Fibroblast of the conjunctiva (primary cell): Measurements from ENCODE around the gene APMAP.
"Not testable (repeated sequence)": the region's sequence is repeated elsewhere in the genome, so short reads cannot be mapped to it uniquely, and the experiment has no call there.

Experiments
- DNase-seq: peaks from one replicate; pipeline ENCODE4 v3.0.0-alpha.2; 2010; ENCODE audit warnings: low read depth

The APMAP gene

DNA sequence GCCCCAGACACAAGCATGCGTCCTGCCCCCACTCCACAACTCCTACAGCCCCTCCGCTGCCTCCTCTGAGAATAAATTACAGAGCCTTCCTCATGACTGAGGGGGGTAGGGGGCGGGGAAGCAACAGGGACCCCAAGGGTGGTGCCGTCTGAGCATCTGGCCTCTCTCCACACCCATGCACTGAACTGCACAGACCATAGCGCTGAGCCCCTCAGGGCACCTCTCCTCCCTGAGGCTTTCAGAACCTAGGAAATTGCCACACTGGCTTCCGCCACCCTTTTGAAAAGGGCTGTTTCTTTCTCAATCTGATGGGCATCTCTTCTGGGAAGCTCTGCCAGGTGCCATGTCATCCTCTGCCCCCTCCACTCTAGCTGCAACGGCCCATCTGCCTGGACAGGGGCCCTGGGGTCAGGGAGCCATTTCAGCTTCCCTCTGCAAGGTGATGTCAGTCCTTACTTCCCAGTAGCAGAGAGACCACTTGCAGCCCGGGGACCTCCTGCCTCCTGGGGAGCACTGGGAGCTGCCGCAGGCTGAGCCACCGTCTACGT is 40.9 kb downstream of the APMAP start:
- no peak for DNase-seq

DNA sequence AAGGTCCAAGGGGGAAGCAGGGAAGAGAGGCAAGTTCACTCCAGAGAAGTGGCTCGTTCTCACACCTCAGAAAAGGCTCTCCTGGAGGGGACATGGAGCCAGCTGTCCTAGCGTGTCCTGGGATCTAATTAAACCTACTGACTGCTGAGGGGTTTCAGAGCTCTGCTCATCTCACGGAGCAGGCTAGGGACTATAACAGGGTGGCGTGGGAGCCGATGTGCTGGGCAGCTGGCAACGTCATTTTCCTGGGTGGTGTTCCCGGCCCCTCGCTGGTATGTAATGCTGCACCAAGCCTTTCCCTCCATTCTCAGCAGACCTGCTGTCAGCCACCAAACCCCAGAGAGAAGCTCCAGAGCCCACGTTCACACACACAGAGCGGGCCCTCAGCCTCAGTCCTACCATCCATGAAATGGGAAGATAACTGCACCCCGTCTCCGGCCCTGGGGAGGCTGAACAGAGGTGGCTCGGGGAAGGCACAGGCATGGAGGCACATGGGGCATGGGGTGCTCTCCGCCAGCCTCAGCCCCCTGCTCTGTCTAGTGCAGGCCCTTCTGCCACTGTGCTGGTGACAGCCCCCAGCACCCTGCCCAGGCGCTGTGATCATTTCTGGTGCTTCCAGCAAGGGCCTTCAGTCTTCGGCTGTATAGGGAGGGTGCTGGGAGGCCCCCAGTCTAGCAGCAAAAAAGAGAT is 41.6 kb downstream of the APMAP start:
- DNase-seq: no peak

DNA sequence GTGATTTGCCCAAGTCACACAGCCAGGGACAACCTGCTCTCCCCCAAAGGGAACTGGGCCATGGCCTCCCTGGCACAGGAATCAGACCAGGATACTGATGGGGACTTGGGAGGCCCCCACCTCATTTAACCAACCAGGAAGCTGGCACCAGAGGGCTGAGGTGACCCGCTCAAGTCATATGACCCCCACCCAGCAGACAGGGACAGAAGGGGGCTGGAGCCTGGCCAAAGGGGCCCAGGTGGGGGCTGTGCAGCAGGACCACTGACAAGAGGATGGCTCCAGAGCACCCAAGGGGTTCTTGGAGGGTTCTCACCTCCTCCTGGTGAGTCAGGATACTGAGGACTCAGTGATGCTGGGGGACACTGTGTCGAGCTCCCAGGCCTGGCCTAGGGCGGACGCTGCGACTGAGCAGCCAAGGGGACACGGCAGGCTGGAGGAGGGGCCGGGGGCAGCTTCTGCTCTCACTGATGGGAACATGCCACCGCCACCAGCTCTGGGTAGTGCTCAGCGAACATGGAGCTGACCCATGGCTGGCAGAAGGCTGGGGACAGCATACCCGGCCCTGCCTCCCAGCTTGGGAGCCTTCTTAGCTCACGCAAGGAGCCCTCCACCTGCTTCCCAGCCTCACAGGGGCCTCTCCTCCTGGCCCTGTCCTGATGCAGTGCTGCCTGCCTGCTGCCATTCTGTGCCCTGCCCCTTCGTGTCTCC is 42.3 kb downstream of the APMAP start:
- no peak for DNase-seq

DNA sequence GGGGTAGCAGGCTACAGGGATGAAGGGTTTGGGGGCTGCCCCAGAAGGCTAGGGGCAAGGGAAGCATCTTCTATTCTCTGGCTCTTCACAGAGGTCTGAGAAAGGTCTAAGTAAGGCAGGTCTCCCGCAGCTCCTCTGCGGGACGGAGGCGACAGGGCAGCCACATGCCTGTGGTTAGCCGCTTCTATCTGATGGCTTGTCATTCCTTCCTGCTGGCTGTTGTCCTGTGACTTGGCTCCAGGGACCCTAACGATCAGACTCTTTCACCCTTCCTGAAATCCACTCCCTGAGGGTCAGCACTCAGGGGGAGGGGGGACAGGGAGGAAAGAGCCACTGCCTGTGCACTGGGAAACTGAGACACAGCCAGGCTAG is 42.8 kb downstream of the APMAP start:
- DNase-seq: no peak

DNA sequence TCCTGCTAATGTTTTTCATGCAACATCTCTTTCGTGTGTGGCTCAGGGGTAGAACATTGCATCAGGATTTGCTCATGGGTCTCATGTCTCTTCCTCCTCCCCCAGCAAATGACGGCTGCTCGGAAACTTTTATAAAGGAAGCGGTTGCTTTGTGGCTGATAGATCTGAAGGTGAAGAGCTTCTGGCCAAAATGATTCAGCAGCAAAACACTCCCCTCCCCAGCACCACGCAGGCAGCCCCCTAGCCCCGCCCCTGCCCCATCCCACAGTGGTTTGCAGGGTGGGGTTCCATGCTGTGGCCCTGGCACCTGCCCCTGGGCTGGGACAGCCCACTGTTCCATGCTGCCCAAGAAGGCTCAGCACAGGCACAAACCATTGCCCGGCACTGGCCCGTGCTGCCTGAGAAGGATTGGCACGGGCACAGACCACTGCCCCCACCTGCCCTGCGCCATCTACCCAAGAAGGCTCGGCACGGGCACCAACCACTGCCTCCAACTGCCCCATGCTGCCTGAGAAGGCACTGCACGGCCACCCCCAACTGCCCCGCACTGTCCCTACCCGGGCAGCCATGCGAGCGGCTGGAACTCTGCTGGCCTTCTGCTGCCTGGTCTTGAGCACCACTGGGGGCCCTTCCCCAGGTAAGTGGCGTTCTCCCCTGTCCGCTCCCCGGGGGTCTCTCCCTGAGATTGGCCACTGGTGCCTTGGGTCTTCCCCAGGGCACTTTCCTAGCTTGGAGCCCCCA is 43.4 kb downstream of the APMAP start, which contains the start of gene CST7:
TSS of gene CST7 (plus strand) at position 331 of the 741 bp plus-strand sequence. CDS start at position 568, 237 bp downstream.
- DNase-seq: no peak

DNA sequence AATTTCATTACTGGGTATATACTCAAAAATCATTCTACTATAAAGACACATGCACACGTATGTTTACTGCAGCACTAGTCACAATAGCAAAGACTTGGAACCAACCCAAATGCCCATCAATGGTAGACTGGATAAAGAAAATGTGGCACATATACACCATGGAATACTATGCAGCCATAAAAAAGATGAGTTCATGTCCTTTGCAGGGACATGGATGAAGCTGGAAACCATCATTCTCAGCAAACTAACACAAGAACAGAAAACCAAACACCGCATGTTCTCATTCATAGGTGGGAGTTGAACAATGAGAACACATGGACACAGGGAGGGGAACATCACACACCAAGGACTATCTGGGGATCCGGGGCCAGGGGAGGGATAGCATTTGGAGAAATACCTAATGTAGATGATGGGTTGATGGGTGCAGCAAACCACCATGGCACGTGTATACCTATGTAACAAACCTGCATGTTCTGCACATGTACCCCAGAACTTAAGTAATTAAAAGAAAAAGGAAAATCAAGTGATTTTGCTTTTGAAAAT is 44.1 kb downstream of the APMAP start:
- not testable (repeated sequence) for DNase-seq

DNA sequence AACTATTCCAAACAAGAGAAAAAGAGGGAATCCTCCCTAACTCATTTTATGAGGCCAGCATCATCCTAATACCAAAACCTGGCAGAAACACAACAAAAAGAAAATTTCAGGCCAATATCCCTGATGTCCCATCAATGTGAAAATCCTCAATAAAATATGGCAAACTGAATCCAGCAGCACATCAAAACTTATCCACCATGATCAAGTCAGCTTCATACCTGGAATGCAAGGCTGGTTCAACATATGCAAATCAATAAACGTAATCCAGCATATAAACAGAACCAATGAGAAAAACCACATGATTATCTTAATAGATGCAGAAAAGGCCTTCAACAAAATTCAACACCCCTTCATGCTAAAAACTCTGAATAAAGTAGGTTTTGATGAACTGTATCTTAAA is 46.2 kb downstream of the APMAP start:
- not testable (repeated sequence) for DNase-seq

DNA sequence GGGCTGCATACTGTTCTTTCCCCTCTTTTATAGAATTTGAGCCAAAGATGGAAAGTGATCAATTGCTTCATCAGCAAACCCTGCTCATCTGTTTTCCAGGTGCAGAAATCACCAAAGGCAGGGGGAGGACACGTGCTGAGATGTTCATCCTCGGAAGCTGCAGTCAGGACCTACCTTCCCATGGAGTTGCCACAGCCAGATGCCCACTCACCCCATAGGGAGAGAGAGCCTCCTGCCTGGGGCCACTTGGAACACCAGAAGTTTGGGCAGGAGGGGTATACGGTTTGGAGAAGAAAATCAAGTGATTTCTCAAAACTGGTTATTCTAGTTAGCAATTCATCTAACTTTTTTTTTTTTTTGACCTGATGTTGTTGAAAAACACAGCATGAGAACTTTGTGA is 48.8 kb downstream of the APMAP start:
- no peak for DNase-seq

DNA sequence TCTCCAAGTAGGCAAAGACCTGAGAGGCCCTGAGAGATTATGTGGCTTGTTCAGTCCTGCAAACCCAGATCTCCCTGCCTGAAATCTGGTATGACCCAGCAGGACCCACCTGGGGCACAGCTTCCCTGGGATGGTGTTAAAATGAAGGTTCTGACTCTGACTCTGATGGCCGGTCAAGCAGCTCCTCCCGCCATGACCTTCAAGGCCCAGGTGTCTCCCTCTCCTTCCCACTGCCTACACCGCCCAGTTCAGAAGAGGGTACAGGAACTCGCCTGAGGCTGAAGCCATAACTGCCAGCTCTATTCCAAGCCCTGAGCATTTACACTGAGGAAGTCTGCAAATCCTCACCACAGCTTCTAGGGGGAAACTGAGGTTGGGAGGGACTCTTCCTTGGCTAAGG is 49.4 kb downstream of the APMAP start:
- DNase-seq: no peak

DNA sequence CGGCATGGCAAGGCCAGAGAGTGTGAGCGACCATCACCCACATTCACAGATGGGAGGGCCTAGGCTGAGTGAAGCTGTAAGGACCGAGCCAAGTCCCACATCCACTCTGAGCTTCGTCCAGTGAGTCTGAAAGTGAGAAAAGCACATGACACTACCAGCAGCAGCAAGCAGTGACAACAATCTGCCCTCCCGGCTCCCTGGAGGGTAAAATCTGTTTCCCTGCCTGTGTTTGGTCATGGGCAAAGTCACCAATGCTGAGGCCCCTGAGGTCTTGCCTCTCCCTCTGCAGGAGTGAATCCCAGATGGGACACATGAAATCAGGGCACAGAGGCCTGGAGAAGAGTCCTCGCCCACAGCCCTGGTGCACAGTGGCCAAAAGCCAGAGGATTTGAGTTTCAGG is 49.9 kb downstream of the APMAP start:
- DNase-seq: no peak

DNA sequence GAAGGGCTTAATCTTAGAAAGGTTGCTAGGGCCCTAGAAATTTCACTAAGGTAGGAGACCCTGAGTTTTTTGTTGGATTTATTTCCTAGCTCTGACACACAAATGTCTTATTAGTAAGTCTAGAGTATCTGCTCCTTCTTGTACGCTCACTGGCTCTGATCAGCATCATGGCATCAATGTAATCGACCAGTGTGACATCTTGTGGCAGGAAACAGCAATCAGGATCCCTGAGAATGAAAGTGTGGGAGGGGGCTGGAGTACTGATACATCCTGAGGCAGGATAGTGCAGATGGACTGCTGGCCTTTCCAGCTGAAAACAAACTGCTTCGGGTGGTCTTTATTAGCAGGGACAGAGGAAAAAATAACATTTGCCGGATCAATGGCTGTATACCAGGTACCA is 53.5 kb downstream of the APMAP start:
- DNase-seq: no peak

DNA sequence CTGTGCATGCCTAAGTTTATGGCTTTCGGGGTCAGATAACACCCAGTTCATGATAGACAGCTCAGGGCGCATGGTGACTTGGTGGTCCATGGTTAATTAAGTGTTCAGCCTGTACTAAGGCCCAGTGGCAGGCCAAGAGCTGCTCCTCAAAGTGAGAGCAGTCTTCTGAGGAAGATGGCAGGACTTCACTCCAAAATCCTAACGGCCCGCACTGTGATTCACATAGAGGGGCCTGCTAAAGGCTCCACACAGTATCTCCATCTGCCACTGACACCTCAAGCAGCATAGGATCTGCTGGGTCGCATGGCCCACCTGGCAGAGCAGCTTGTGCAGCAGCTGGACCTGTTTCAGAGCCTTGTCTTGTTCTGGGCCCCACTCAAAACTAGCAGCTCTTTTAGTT is 54.1 kb downstream of the APMAP start:
- DNase-seq: no peak

DNA sequence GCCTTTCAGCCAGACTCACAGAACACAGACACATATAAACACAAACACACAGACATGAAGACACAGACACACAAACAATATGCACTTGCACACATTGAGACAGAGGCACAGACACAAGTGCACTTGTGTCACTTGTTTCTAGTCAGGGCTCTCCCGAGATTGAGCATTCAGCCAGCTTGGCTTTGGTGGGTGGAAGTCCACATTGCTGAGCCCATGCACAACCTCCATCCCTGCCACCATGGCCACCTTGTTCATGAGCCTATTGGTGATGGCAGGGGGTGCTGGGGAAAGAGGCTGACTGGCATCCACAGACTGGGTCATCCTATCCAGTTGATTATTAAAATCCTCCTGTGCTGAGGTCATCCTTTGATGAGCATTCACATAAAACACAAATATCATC is 55.0 kb downstream of the APMAP start:
- no peak for DNase-seq

DNA sequence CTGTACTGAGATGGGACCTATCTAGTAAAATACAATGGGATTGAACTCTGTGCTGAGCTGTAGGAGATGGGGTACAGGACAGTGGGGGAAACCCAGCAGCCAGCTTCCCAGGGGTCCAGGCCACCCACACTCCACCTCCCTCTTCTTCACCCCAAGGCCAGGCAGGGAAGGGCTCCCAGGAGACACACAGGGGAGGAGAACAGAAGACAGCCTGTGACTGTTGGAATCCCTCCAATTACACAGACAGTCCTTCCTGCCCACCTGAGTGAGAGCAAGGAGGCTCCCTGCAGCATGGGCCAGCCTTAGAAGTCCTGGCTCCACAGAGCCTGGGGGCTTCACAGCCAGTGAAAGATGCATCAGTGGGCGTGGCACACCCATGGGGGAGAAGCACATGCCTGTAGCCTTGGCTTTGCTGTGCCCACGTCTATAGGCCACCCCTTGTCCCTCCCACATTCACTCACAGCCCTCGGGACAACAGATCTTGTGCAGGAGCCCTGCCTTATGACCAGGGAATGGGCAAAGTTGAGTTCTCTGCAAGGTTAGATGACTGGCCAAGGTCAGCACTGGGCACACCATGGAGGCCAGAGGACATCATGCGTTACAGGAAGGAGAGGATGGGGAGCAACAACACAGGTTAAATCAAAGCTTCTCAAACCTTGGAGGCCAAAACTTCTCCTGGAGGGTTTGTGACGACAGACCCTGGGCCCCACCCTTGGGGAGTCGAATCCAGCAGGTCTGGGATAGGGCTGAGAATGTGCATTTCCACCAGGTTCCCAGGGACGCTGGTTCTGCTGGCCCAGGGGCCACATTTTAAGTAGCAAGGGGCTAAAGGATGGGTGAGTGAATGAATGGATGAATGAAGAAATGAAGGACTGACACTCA is 55.8 kb downstream of the APMAP start:
- no peak for DNase-seq

DNA sequence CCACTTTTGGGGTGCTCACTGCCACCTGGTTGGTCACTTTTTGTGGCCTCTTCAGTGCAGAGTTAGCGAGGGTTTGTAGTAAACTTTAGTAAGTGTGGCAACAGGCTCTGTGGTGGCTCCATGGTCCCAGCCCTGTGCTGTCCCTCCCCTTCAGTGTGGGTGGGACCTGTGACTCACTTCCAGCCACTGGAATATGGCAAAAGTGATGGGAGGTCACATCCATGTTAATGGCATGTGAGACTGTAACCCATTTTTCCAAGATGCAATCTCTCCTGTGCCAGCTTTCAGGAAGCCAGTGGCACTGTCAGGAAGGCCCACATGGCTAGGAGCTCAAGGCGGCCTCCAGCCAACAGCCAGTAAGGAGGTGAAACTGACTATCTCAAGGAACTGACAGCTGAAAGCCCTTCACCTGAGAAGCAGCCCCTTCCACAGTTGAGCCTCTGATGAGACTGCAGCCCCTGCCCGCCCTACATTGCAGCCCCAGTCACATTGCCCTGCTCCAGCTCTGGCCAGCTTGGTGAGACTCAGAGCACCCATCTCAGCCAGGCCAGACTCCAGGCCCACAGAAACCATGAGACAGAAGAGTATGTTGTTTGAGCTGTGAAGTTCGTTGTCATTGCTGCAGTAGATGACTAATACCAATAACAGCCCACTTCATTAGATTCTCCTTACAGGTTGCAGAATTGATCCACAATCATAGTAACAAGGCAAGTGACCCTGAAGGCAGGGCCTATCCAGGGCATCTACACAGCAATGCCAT is 56.6 kb downstream of the APMAP start:
- no peak for DNase-seq

DNA sequence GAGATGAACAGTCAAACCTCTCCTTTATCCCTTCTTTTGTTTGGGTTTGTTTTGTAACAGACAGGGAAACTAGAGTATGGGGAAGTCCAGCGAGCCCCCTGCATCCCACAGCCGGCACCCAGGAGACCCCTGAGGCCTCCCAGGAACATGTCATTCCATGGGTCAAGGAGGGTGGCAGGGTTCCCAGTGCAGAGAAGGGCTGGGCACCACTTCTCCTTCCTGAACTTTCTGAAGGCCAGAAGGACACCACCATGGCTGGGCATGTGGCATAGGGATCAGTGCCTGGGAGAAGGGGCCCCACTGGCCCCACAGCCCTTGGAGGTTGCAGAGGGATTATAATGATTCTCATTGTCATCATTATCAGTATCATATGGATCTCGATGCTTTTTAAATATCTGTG is 57.4 kb downstream of the APMAP start:
- DNase-seq: no peak

DNA sequence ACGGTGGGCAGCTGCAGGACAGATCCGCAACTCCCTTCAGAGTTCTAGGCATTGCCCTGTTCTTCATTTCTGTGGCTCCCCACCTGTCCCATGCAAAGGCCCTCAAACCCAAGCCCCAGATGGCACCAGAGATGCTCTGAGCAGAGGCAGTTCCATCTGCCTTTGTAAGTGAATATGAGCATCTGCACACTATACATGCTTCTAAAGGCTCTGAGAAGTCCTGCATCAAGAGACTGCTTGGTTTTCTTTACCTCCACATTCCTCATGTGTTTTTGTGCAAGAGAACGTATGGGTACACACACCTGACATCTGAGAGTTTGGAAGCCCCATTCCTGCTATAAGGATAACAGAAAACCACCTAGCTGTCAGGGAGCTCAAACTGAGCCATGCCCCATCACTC is 57.8 kb downstream of the APMAP start:
- DNase-seq: no peak

DNA sequence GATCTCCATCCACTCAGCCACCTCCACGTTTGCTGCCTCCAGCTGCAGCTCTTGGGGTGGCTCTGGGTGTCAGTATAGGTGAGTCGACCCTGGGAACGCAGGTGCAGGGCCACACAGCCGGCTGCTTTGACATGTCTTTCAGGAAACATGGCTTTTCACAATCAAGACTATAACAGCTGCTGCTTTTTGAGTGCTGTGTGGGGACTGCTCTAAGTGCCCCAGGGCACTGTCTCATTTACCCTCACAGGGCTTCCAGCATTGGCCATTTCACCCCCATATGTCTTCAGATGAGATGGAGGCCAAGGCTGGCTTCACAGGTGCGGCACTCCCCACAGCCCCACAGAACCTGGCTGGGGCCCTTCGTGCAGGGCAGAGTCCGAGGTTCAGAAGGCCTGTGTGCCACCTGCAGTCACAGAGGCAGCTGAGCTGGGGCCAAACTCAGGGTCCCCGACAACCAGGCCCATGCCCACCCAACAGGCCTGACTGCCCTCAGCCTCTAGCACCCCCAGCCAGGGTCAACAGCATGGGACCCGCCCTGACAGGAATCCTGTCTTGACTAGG is 58.4 kb downstream of the APMAP start:
- no peak for DNase-seq

DNA sequence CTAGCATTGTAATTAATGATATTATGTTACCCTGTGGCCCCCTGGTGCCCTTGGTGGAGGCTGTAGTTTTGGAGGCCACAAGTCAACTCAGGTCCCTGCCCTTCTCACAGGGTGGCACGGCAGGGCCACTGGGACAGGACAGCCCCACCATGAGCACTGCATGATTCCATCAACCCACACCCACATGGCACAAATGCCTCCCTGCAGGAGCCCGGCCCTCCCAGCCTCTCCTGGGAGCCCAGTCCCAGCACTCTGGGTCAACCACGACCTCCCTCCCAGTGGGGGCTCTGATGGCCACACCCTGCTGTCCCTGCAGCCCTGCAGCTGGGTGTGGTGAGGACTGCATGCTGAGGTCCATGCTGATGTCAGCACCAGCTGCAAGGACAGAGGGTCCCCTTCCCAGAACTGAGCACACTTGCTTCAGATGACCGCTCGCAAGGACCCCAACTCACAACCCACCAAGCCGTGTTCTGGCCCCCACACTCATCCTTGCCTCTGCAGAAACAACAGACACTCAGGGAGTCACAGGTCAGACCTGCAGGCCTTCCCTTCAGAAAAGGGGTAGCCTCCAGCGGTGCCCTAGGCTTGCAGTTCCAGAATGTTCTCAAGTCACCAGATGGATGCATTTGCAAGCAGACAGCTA is 59.2 kb downstream of the APMAP start:
- no peak for DNase-seq

DNA sequence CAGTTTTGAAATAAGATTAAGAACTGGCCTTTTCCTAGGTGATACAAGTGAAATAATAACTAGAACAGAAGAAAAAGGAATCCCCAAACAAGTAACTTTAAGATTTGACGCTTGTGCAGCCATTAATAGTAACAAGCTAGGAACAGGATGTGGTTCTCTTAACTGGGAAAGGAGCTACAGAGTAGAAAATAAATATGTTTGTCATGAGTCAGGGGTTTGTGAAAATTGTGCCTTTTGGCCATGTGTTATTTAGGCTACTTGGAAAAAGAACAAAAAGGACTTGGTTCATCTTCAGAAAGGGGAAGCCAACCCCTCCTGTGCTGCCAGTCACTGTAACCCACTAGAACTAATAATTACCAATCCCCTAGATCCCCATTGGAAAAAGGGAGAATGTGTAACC is 60.7 kb downstream of the APMAP start:
- not testable (repeated sequence) for DNase-seq
